Muscle of back (tissue), 10 donors: ENCODE results near the gene KLF13. TPM values are rescaled to one million over a fixed set of nuclear protein-coding genes. Genes with fewer than 3 reads are reported as not detected.

Experiments
- polyA plus RNA-seq, 10 donors: library from polyadenylated mRNA; unstranded; fragments of 120-200 nt; gene quantifications; one replicate each; pipeline ENCODE4 v1.2.1, GENCODE V29; 2013; ENCODE audit not compliant: insufficient read length in 10 of 10

KLF13 gene
- polyA plus RNA-seq, 10 donors = 32.4 to 48.3 (median 36.5) TPM

Other genes starting within 250 kb of the KLF13 start
- gene TRPM1, start 225.1 kb upstream of the KLF13 start, polyA plus RNA-seq = 1 to 10 TPM in 1 of 10 donors, under 1 TPM in 1, not detected in 8; 0.69 to 2.4 TPM